Erythroblast (primary cell): ENCODE data around the gene SFTA2.

ENCODE experiments used
- GATA1 ChIP-seq: IDR thresholded peaks from 2 replicates; pipeline ENCODE4 v1.6.1; 2011; ENCODE audit warnings: low read depth, mild to moderate bottlenecking, control low read depth, low read length, moderate library complexity
- POLR2A ChIP-seq: IDR thresholded peaks from 2 replicates; pipeline ENCODE4 v1.6.1; 2011; ENCODE audit warnings: mild to moderate bottlenecking, low read length

GRCh38 chr6:30882204-30882758 lies 49.7 kb downstream of the SFTA2 start:
- TF ChIP-seq POLR2A: no peak
- no peak for TF ChIP-seq GATA1
